DMS153 treated with DMSO at 0.1 percent for 48 hours (cell line): ENCODE data around the gene NFAM1.
A peak's percentile ranks its signal among the peaks of the same experiment; 100 is the strongest.

Source experiments
- DNase-seq: peaks from one replicate; lab custom pipeline; 2025; ENCODE audit not compliant: unreplicated experiment; lab: John Stamatoyannopoulos, UW

The NFAM1 gene

DNA sequence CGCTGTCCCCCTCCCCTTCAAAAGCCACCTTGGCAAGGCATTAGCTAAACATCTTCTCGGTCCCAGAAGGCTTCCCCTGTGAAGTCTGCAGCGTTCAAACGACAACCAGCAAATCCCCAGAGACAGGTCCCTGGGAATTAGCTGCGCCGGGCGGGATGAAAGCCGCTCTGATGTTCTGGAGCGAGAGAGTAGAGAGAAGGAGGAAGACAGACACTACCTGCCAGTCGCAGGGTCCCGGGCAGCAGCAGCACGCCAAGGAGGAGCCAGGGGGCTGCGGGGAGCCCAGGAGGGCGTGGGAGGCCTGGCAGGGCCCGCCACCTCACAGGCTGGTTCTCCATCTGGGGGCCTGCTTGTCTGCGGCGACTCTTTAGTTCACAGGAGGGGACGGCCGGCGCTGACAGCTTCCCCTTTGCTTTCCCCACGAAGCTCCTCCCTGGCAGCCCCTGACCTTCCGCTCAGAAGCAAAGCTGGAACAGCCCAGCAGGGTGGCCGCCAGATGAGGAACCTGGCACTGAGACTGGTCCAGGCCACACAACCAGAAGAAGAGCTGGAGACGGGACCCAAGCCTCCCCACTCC lies at the start of gene NFAM1:
Gene NFAM1 (minus strand): TSS at position 384 of the 577 bp plus-strand sequence. CDS start 46 bp downstream, at position 338.
- DNase-seq, result peak; percentile 41

DNA sequence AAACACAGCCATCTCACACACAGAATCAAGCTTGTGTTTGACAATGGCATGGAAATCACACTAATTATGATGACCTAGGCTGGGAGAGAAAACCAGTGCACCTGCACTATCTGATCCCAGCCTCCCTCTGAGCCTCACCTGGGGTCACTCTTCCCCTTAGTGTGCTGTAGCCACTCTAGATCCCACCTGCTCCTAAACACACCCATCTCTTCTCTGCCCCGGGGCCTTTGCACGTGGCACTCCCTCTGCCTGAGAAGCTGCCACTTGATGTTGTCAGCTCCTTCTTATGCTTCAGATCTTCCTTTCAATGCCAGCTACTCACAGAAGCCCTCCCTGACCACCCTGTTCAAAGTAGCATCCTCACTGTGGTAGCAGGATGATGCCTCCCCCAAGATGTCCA lies 42.9 kb upstream of the NFAM1 start:
- DNase-seq, result no peak

- peak; percentile 64 for DNase-seq
These were observed 41.4 kb upstream of the NFAM1 start for GRCh38 chr22:42473484-42474193.

DNA sequence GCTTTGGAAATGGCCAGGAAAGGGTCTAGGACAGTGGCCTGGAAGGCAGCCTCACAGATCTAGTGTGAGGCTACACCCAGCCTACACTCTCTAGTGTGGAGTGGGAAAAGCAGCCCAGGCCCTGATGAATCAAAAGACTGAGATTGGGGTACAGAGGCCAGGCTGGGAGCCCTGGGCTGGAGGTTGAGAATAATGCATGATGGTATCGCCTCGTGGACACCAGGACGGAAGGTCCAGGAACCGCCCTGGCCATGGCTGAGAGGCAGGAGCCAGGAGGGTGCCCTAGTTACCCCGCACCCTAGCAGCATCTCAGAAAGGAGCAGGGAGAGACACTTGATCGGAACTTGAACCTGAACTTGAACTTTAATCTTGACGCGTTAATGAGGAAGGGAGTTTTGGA lies 40.5 kb upstream of the NFAM1 start:
- DNase-seq, result no peak

GRCh38 chr22:42471441-42471840 lies 39.2 kb upstream of the NFAM1 start:
- no peak for DNase-seq

GRCh38 chr22:42470366-42471082 lies 38.3 kb upstream of the NFAM1 start:
- no peak for DNase-seq

- no peak for DNase-seq
These were observed 36.6 kb upstream of the NFAM1 start for GRCh38 chr22:42468841-42469240.

- DNase-seq, result peak; percentile 11
These were observed 29.8 kb upstream of the NFAM1 start for GRCh38 chr22:42462016-42462415.

- peak; percentile 21 for DNase-seq
These were observed 29.3 kb upstream of the NFAM1 start for GRCh38 chr22:42461511-42461910.

DNA sequence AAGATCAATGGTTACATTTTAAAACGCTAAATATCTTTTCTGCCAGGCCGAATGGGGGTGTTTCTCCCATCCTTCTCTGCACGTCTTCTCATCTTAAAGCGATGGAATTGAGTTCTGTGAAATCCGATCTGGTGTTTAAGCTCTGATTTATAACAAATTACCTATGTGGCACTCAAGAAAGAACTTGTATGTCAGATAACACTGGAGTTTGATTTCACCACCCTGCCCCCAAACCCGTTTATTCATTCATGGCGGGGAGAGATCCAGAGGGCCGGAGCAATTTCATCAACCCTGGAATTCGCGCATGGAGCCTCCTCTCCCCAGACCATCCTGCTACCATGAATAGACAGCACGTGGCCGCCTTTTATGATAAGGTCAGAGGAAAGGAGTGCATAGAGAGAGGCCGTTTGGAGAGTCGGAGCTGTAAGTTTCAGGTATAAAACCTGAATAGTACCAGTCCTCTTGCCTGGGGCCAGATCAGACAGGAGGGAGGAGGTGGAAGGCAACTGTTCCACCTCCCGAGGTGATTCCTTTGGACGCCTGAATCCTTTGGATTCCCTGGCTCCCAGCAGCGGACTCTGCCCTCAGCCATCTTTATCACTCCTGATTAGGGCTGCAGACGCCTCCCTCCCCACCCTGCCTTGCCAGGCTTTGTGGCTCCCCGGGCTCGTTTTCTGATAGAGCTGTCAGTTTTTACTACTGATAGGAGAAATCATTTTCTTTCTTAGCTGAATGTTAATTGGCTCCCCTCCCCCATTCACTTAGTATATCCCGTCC lies 27.3 kb upstream of the NFAM1 start:
- peak; percentile 35 for DNase-seq

- no peak for DNase-seq
These were observed 20.7 kb upstream of the NFAM1 start for GRCh38 chr22:42452916-42453315.

- no peak for DNase-seq
These were observed 20.3 kb upstream of the NFAM1 start for GRCh38 chr22:42452456-42452855.

DNA sequence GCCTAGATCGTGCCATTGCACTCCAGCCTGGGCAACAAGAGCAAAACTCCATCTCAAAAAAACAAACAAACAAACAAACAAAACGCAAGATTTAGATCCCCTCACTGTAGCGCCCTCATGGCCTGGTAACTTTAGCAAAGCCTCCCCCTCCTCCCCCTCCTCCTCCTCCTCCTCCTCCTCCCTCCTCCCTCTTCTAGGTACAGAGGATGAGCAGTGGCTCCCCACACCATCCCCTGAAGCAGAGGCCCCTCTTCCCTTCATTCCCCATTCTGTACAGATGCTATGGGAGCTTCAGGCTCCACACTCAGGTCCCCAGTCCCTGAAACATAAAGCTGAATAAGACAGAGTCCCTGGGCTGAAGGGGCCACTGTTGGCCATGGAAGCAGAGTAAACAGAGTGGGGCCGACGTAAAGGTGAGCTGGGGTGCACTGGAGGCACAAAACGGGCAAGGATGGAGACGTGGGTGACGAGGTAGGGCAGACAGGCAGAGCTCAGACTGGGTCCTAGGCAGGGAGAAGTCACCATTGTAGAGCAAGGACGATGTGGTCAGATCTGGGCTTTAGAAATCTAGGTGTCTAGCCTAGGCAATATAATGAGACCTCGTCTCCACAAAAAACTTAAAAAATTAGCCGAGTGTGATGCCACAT lies 19.4 kb upstream of the NFAM1 start:
- no peak for DNase-seq

- DNase-seq, result no peak
These were observed 18.7 kb upstream of the NFAM1 start for GRCh38 chr22:42450862-42451261.

DNA sequence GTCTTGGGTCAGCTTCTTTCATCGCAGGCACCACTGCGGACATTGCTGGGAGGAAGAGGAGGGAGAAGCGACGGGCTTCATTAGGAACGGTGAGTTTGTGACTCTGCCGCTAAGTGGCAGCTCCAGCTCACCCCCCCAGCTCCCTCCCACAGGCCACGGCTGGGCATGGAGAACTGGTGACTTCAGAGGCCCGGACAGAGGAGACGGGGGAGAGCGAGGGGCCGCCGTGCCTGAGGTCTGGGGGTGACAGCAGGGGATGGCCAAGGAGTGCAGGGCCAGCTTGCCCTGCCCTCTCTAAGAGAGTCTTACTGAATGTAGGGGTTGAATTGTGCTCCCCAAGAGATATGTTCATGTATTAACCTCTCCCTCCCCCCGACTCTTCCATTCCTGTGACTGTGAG lies 13.9 kb upstream of the NFAM1 start:
- no peak for DNase-seq

DNA sequence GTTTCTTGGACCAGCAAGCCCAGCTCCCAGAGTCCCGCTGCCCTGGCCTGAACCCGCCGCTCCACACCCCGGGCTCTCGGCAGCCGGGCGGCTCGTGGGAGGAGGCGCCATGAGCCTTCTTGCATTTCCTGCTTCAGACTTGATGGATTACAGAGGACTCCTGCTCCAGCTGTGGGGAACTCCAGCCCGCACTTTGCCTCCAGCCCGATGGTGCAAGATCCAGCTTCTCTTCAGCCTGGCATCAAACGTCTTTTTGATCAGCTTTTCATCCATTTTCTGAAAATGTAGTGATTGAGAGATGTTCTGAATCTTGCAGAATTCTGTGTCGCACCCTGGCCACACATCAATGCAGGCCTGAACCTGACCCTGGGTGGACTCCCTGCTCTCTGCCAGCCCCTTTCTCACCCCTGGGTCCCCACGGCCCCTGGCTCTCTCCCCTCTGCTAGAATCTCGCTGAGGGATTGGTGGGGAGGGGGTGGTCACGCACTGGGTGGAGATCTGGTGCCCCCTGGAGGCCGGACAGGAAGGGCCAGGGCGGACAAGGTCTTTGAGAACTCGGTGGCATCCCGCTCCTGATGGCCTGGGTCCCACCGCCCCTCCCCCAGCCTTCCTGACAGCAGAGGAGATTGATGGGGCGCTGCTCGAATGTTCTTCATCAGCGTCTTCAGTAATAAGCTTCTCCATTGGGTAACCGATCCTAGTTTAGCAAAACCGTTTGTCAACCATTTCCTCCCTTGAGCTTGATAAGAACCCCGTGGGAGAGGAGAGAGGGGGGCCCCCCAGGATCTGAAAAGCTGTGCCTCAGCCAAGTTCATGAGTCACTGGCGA lies 12.1 kb upstream of the NFAM1 start:
- peak; percentile 75 for DNase-seq

DNA sequence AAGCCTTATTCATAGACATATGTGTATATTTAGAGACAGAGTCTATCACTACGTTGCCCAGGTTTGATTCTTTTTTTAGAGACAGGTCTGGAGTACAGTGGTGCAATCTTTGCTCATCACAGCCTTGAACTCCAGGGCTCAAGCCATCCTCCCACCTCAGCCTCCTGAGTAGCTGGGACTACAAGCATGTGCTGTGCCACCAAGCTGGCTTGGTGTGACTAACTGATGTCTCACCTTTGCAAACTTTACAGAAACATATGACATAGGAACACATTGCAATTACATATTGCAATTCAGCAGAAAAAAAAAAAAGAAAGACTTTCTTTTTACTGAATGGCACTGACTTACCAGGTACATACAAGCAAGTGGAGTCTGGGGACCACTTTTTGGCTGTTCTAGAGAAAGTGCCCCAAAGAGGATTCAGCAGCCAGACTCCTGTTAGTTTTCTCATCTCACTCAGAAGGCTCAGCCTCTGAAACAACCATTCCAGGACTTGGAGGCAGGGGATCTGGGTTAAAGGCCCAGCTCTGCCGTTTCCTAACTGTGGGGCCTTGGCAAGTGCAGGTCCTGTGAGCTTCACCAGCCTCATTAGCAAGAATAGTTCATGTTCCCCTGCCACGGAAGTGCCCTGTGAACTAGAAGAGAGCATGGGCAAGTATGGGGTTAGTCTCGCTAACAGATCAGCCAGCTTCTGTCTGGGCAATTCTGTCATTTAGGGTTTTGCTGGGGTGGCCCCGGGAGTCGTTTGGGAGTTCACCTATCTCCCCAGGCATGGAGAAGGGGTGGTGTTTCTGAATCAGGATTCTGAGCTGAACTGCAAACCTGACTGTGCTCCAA lies 11.3 kb upstream of the NFAM1 start:
- peak; percentile 47 for DNase-seq

DNA sequence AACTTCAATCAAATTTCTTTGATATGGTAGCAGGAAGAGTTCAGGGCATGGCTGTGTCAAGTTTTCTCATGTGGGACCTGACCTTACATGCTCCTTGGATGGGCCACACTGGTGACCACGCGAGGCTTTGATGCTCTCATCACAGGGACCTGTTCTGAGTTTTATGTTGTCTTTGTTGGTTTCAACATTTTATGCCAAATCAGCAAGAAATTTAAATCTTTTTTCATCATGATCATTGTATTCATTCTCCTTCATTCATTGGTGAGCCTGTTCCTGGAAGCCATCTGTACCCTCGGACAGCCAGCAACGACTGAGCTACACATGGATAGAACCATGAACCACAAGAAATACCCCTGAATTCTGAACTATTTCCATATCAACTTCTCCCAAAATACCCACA lies 10.5 kb upstream of the NFAM1 start:
- no peak for DNase-seq

- no peak for DNase-seq
These were observed 8.5 kb upstream of the NFAM1 start for GRCh38 chr22:42440728-42441127.
